Measurements from ENCODE around the gene CROCC2.

CROCC2 gene

DNA sequence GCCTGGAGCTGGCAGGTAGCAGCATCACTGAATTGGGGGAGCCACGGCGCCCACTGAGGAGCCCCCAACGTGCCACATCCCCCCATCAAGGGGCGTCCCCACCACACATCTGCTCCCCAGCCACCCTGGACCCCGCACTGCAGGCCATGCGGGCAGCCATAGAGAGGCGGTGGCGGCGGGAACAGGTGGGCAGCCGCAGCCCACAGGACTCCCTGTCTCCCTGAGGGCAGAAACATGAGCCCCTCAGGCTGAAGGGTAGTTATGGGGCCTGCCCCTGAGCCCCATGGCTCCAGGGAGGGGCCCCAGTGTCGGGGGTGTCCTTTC is 26.6 kb downstream of the CROCC2 start:
- TF ChIP-seq, protein P1, sequence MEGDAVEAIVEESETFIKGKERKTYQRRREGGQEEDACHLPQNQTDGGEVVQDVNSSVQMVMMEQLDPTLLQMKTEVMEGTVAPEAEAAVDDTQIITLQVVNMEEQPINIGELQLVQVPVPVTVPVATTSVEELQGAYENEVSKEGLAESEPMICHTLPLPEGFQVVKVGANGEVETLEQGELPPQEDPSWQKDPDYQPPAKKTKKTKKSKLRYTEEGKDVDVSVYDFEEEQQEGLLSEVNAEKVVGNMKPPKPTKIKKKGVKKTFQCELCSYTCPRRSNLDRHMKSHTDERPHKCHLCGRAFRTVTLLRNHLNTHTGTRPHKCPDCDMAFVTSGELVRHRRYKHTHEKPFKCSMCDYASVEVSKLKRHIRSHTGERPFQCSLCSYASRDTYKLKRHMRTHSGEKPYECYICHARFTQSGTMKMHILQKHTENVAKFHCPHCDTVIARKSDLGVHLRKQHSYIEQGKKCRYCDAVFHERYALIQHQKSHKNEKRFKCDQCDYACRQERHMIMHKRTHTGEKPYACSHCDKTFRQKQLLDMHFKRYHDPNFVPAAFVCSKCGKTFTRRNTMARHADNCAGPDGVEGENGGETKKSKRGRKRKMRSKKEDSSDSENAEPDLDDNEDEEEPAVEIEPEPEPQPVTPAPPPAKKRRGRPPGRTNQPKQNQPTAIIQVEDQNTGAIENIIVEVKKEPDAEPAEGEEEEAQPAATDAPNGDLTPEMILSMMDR (IDR thresholded peaks at IDR 0.05; ENCODE audit: low read length), result no peak
- TF ChIP-seq EZH2 (IDR thresholded peaks at IDR 0.05; ENCODE audit: borderline replicate concordance, low read length), result no peak
- Histone ChIP-seq H3K4me1 (ENCODE audit: insufficient read depth, low read length, severe bottlenecking) (no peaks in the 10 kb centered on the region), H3K9me3 (ENCODE audit: low read length) (no peaks in the 10 kb centered on the region), H3K9me2 (ENCODE audit: low read depth, low read length) (no peaks in the 10 kb centered on the region), H3K27ac (ENCODE audit: low read depth, low read length, poor library complexity, severe bottlenecking) (no peak overlapping the region), H3K9ac (ENCODE audit: low read length) (no peak overlapping the region), H3K4me3 (ENCODE audit: low read depth, low read length, poor library complexity, severe bottlenecking) (no peak overlapping the region), H3K27me3 (ENCODE audit: insufficient read depth, low read length) (no peaks in the 10 kb centered on the region), H3F3A (ENCODE audit: insufficient read depth, low read length) (no peaks in the 10 kb centered on the region), H3K4me2 (ENCODE audit: low read length) (no peak overlapping the region), H2AFZ (ENCODE audit: low read length) (no peak overlapping the region), H3K36me3 (ENCODE audit: insufficient read depth, low read length) (no peaks in the 10 kb centered on the region), H3K79me2 (ENCODE audit: insufficient read depth, low read length) (no peaks in the 10 kb centered on the region), H4K20me1 (ENCODE audit: insufficient read depth, low read length) (no peaks in the 10 kb centered on the region)

DNA sequence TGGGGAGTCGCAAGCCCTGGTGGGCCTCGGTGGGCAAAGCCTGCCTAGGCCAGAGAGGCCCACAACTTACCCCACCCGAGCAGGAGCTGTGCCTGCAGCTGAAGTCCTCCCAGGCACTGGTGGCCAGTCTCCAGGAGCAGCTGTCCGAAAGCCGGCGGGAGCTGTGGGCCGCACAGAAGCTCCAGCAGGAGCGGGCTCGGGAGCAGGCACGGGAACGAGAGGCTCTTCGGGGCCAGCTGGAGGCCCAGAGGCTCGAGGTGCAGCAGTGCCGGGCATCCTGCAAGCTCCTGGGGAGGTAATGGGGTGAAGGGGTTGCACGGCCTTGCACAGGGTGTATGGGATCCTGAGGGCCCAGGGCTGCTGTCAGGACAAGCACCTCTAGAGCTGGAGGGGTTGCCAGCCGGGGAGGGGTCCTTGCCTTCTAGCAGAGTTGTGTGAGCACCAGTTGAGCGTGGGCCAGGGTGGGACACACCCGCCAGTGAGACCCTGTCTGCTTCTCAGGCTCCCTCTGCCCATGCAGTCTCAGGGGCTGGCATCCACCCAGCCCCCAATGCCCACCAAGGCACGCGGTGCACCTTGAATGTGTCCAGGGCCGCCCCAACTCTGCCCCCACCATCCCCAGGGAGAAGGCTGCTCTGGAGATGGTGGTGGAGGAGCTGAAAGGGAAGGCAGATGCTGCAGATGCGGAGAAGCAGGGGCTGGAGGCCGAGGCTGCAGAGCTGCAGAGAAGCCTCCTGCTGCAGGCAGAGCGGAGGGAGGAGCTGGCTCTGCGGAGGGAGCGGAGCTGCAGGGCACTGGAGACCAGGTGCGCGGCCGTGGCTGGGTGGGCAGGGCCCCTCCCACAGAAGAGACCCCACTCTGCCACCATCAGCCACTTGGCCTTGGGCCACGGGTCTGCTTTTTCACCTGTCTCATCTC is 27.2 kb downstream of the CROCC2 start:
- Histone ChIP-seq H3F3A (ENCODE audit: insufficient read depth, low read length) (no peaks in the 10 kb centered on the region), H3K79me2 (ENCODE audit: insufficient read depth, low read length) (no peaks in the 10 kb centered on the region), H3K9me3 (ENCODE audit: low read length) (no peaks in the 10 kb centered on the region), H3K4me1 (ENCODE audit: insufficient read depth, low read length, severe bottlenecking) (no peaks in the 10 kb centered on the region), H3K4me3 (ENCODE audit: low read depth, low read length, poor library complexity, severe bottlenecking) (no peak overlapping the region), H3K9ac (ENCODE audit: low read length) (no peak overlapping the region), H3K27ac (ENCODE audit: low read depth, low read length, poor library complexity, severe bottlenecking) (no peak overlapping the region), H3K36me3 (ENCODE audit: insufficient read depth, low read length) (no peaks in the 10 kb centered on the region), H3K4me2 (ENCODE audit: low read length) (no peak overlapping the region), H2AFZ (ENCODE audit: low read length) (no peak overlapping the region), H4K20me1 (ENCODE audit: insufficient read depth, low read length) (no peaks in the 10 kb centered on the region), H3K27me3 (ENCODE audit: insufficient read depth, low read length) (no peaks in the 10 kb centered on the region), H3K9me2 (ENCODE audit: low read depth, low read length) (no peaks in the 10 kb centered on the region)
- TF ChIP-seq, protein P1 (IDR thresholded peaks at IDR 0.05; ENCODE audit: low read length), result no peak
- TF ChIP-seq EZH2 (IDR thresholded peaks at IDR 0.05; ENCODE audit: borderline replicate concordance, low read length), result no peak

DNA sequence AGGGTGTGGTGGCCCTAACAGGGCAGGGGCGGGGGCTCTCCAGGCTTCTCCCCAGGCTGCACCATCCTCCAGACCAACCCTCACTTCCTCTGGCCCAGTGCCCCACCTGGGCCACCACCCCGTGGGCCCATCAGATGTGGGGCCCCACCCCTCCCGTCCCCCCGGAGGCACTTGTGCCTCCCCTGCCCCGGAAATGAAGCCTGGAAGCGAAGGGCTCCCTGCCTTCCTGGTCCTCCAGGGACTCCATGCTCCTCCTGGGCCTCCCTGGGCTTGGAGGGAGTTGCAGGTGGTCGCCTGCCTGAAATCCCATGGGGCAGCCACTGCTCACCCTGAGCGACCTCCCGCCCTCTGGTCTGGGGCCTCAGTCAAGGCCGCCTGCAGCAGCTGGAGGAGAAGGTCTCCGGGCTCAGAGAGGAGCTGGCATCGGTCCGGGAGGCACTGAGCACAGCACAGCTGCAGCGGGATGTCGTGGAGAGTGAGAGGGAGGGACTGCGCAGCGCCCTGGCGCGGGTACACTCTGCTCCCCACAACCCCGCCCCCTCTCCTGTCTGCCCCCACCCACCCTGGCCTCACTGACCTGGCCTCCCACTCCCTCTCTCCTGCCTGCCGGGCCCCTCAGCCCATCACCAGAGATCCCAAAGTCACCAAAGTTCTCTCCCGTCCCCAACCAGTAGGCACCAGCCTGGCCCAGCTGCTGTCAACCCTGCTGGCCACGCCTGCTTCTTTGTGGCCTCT is 28.0 kb downstream of the CROCC2 start:
- Histone ChIP-seq H3K4me2 (ENCODE audit: low read length) (no peak overlapping the region), H3K4me1 (ENCODE audit: insufficient read depth, low read length, severe bottlenecking) (no peaks in the 10 kb centered on the region), H3K9me2 (ENCODE audit: low read depth, low read length) (no peaks in the 10 kb centered on the region), H3K27me3 (ENCODE audit: insufficient read depth, low read length) (no peaks in the 10 kb centered on the region), H3K79me2 (ENCODE audit: insufficient read depth, low read length) (no peaks in the 10 kb centered on the region), H3K9ac (ENCODE audit: low read length) (no peak overlapping the region), H3K27ac (ENCODE audit: low read depth, low read length, poor library complexity, severe bottlenecking) (no peak overlapping the region), H3F3A (ENCODE audit: insufficient read depth, low read length) (no peaks in the 10 kb centered on the region), H3K36me3 (ENCODE audit: insufficient read depth, low read length) (no peaks in the 10 kb centered on the region), H4K20me1 (ENCODE audit: insufficient read depth, low read length) (no peaks in the 10 kb centered on the region), H3K9me3 (ENCODE audit: low read length) (no peaks in the 10 kb centered on the region), H3K4me3 (ENCODE audit: low read depth, low read length, poor library complexity, severe bottlenecking) (no peak overlapping the region), H2AFZ (ENCODE audit: low read length) (no peak overlapping the region)
- TF ChIP-seq, protein P1 (IDR thresholded peaks at IDR 0.05; ENCODE audit: low read length), result no peak
- TF ChIP-seq EZH2 (IDR thresholded peaks at IDR 0.05; ENCODE audit: borderline replicate concordance, low read length), result no peak
